GM12892 (cell line): Measurements from ENCODE around the gene SCYL1.

Source experiments
- POLR2A ChIP-seq: IDR thresholded peaks from 2 replicates; pipeline ENCODE4 v1.6.1; 2011; ENCODE audit warnings: low read depth, low read length, control low read depth
- POLR2AphosphoS5 ChIP-seq: IDR thresholded peaks from 2 replicates; pipeline ENCODE4 v1.6.1; 2011; ENCODE audit warnings: low read depth, low read length, control low read depth
- TAF1 ChIP-seq: IDR thresholded peaks from 2 replicates; pipeline ENCODE4 v1.6.1; 2011; ENCODE audit warnings: low read depth, mild to moderate bottlenecking, control low read depth, low read length, borderline replicate concordance

DNA sequence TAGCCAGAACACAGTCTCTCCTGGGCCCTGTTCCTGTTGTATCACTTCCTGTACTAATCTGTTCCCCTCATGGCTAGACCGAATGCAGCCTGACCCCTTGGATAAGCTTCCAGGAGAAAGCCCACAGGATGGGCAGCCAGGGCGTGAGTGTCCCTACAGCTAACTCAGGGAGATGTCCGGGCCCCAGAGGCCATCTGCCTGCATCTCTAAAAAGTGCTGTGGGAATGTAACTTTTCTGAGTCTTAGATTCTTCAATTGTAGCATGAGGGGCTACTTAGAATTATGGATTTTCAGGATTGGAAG lies 33.8 kb upstream of the SCYL1 start:
- TF ChIP-seq POLR2A (no peak), POLR2AphosphoS5 (no peak), TAF1 (no peak)
